NCI-H226 (cell line): Measurements from ENCODE around the gene FXYD7.
"Not testable (repeated sequence)": the region's sequence is repeated elsewhere in the genome, so short reads cannot be mapped to it uniquely, and the experiment has no call there.

Source experiments
- DNase-seq: peaks from one replicate; pipeline ENCODE4 v3.0.0-alpha.2; 2015

The FXYD7 gene, protein sequence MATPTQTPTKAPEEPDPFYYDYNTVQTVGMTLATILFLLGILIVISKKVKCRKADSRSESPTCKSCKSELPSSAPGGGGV

DNA sequence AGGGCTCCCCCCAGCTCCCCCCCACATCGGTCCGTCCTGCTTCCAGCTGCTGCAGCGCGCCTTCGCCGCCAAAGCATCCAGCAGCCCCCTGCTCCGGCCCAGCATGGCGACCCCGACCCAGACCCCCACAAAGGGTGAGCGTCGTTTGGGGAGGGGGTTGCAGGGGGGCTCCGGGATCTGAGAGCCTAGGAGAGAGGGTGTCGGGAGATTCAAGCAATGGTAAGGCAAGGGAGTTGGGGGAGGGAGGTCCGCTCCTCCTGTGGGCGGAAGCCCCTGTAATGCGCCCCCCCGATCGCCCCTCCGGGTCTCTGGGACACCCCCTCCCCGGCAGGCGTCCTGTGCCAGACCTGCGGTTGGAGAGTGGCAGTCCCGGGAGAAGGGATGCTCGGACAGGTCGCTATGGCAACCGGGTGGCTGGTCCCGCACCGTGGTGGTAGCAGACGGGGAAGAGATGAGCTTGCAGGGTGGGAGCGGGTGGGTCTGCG lies at the start of gene FXYD7:
Gene FXYD7, plus strand, starts transcription at position 25 of the 485 bp plus-strand sequence. Its CDS starts 79 bp downstream, at position 104.
- no peak for DNase-seq

DNA sequence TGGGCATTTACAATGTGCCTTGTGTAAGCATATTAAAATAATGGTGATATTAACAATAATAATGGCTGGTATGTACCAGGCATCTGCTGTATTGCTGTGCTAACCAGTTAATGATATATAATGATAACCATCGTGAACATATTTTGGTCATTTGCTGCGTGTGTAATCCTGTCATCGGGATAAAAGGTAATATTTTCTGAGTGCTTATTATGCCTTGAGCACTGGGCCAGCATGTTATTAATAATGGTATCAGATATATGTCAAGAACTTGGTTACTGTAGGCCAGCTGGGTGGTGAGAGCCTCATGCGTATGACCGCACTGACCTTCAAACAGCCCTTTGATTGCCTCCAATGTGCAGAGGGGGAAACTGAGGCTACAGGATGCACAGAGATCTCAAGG lies 49.6 kb upstream of the FXYD7 start:
- no peak for DNase-seq

DNA sequence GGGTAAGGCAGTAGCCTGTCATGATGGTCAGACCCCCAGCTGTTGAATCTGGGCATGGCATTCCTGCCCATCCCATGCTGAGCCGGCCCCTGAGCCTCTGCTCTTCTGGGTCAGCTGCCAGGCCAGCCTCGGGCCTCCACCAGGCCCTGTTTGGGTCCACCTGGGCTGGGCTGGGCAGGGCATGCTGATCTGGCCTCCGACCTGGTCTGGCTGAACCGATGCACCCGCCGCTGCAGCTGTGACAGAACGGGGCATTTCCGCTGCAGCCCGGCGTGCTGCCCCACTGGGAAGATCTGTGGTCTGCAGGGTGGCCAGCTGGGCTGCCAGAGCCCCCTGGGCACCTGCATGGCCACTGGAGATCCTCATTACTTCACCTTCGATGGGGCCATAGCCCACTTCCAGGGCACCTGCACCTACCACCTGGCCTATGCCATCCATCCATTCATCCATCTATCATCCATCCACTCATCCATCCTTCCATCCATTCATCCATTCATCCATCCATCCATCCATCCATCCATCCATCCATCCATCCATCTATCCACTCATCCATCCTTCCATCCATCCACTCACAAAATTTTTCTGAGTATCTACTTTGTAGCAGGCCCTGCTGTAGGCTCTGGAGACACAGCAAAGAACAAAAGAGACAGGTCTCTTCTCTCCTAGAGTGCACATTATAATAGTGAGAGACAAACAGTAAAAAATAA lies 49.0 kb upstream of the FXYD7 start:
- no peak for DNase-seq

DNA sequence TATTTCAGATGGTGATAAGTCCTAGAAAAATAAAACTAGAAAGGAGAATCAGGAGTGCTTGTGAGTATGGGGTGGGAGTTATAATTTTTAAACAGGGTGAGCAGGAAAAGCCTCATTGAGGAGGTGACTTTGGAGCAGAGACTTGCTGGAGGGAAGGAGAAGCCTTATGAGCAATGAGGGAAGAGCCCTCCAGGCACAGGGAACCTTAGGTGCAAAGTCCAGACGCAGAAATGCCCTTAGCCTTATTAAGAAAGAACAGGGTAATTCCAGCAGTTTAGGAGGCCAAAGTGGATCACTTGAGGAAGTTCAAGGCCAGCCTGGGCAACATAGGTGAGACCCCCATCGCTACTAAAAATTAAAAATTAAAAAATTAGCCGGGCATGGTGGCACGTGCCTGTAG lies 48.4 kb upstream of the FXYD7 start:
- no peak for DNase-seq

DNA sequence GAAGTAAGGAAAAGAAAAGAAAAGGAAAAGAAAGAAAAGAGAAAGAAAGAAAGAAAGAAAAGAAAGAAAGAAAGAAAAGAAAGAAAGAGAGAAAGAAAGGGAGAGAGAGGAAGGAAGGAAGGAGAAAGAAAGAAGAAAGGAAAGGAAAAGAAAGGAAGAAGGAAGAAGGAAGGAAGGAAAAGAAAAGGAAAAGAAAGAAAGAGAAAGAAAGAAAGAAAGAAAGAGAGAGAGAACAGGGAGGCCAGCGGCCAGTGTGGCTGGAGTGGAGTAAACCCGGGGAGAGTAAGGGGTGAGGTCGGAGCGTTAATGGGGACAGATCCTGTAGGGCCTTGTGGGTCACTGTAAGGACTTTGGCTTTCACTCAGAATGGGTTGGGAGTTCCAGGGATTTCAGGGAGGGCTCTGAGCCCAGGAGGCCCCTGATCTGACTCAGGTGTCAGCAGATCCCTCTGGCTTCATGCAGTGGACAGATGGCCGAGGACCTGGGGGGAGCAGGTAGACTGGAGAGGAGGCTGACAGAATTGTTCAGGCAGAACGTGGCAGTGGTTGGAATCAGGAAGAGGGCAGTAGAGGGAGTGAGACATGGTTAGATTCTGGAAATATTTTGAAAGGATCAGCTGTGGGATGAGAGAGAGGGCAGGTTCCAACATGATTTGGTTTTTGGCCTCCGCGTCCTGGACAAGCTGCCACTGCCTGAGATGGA lies 47.2 kb upstream of the FXYD7 start:
- DNase-seq: no peak

DNA sequence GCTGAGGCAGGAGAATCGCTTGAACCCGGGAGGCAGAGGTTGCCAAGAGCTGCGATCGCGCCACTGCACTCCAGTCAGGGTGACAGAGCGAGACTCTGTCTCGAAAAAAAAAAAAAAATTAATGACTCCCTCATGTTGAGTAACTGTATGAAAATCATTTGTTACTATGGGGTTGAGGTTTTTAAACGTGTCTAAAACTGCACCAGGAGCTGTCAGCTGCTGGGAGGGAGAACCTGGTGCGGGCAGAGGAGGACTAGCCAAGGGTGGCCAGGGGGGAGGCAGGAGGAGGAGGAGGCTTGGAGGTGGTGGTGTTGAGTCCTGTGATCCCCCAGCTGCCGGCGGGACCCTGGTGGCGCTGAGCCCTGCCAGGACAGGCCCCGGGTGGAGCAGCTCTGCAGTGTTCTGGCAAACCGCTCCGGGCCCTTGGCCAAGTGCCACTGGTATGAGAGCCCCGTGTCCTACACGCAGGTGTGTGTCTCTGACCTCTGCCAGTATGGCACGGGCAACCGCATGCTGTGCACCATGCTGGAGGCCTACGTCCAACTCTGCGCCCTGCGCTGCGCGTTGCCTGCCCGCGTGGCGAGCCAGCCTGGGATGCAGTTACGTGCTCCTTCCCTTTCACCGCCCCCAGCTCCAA lies 44.5 kb upstream of the FXYD7 start:
- DNase-seq: no peak

DNA sequence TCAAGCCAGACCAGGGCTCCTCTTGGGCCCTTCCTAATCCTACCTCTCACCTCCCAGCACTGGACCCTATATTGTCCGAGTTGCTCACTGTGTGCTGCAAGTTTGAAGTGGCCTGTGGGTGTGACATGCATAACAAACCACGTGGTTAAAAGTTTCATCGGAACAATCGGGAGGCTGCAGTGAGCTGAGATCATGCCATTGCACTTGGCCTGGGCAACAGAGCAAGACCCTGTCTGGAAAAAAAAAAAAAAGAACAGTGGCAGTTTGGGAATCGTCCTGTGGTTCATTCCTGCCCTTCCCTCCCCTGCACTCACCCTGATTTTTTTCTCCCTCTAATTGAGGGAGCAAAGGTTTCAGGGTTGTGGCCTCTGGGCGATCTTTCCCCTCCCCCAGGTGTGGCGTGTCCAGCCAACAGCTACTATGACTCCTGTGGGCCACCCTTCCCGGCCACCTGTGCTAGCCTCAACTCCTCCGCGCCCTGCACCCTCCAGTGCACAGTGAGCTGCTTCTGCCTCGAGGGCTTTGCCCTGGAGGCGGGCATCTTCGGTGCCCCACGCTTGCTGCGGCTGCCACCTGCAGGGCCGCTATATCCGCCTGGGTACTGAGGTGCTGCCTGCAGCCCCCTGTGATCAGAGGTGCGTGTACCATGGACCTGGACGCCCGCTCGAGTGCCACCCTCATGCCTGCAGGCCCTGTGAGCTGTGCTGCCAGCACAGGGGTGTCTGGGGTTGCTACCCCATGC lies 43.7 kb upstream of the FXYD7 start:
- DNase-seq: no peak

DNA sequence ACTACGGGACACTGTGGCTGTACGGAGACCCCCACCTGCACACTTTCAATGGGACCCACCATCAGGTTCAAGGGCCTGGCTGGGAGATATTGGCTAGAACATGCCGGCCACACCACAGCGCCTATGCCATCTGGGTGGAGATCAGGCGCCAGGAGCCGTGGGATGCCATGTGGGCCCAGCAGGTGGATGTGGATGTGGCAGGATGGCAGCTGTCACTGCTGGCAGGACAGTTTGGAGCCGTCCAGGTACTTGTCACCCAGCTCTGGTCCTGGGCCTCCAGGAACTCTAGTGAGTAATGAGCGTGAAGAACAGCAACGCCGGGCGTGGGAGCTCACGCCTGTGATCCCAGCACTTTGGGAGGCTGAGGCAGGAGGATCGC lies 43.2 kb upstream of the FXYD7 start:
- DNase-seq: no peak

DNA sequence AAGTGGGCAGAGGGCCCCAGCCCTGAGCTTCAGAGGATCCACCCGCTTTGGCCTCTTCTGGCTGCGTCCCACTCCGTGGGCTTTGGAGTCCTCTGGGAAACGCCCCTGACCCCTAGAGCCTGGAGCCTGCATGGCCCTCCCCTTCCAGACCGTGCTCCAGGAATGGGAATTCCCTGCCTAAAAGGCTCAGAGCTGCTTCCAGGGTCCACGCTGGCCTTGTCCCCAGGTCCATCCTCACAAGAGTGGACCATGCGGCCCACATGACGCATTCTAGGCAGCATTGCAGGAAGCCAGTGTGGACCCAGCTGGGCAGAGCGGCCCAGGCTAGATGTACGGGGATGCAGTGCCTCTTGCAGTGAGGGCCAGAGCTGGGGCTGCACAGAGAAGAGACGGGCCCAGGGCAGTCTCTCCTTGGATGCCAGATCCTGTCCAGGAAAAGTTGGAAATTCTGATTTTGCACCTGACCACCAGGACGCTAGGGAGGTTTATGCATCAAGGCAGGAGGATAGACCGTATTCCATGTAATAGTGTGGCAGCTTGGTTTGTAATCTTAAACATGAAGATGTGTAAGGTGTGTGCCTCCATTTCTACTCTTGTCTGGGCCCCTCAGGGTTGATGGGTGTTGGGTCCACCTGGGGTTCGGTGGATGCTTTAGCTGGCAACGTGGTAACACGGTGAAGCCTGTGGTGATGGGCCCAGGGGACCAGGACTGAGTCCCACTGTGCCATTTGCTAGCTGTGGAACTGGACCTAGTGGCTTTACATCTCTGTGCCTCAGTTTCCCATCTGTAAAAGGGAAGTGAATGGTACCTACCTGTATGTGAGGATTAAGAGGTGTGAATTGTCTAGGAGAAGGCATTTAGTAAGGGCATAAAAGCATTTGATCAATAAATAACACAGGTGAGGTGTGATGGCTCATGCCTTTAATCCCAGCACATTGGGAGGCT lies 42.2 kb upstream of the FXYD7 start:
- DNase-seq: no peak

DNA sequence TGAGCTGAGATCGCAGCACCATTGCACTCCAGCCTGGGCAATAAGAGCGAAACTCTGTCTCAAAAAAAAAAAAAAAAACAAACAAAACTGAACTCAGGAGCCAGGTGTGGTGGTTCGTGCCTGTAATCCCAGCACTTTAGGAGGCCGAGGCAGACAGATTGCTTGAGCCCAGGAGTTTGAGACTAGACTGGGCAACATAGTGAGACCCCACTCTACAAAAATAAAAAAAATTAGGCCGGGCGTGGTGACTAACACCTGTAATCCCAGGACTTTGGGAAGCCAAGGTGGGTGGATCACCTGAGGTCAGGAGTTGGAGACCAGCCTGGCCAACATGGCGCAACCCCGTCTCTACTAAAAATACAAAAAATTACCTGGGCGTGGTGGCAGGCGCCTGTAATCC lies 41.1 kb upstream of the FXYD7 start:
- DNase-seq: not testable (repeated sequence)

DNA sequence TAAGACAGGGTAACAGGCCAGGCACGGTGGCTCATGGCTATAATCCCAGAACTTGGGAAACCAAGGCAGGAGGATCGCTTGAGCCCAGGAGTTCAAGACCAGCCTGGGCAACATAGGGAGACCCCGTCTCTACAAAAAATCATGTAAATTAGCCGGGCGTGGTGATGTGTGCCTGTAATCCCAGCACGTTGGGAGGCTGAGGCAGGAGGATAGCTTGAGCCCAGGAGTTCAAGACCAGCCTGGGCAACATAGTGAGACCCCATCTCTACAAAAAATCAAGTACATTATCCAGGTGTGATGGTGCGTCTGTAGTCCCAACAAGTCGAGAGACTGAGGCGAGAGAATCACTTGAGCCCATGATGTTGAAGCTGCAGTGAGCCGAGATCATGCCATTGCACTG lies 39.4 kb upstream of the FXYD7 start:
- DNase-seq: not testable (repeated sequence)

DNA sequence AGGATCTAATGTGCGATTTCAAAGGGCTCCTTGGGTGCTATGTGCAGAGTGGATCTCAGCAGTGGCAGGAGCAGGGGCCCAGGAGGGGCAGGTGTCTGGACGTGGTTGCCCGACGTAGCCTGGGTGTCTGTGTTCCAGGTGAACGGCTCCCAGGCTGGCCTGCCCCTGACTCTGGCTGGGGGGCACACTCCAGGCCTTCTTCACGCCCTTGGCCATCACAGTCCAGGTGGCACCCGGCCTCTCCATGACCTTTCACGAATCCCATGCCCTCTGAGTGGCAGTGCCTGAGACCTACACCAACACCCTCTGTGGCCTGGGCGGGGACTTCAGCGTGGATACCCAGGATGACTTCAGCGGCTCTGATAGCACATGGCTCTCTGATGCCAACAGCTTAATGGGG lies 38.7 kb upstream of the FXYD7 start:
- no peak for DNase-seq

DNA sequence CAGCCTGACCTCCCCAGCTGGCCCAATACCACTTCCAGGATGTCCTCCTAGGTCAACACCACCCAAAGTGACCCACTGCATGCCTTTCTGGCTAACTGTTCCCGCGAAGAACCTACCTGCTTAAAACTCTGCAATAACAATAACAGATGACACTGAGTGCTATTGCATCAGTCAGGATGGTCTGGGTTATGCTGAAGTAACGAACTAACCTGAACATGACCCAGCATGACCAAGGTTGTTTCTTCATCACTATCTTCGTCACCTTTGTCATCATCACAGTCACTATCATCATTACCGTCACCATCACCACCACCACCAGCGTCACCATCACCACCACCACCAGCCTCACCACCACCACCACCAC lies 38.0 kb upstream of the FXYD7 start:
- DNase-seq: no peak

DNA sequence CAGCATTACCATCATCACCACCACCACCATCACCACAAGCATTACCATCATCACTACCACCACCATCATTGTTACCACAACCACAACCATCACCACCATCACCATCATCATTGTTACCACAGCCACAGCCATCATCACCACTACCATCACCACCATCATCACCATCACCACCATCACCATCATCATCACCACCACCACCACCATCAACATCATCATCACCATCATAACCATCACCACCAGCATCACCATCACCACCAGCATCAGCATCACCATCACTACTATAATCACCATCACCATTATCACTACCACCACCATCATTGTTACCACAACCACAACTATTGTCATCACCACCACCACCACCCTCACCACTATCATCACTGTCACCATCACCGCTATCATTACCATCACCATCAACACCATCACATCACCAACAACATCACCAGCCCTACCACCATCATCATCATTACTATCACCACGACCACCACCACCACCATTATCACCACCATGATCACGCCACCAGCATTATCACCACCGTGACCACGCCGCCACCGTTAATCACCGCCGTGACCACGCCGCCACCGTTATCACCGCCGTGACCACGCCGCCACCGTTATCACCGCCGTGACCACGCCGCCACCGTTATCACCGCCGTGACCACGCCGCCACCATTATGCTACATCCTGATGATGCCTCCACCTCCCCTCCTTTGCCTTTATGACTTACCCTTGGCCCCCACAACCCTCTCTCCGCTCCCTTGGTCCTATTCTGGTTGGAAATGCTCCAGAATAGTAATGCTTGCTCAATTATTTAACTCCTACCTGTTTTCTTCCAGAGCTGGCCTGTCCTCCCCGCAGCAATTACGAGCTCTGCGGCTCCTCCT lies 37.4 kb upstream of the FXYD7 start:
- no peak for DNase-seq

DNA sequence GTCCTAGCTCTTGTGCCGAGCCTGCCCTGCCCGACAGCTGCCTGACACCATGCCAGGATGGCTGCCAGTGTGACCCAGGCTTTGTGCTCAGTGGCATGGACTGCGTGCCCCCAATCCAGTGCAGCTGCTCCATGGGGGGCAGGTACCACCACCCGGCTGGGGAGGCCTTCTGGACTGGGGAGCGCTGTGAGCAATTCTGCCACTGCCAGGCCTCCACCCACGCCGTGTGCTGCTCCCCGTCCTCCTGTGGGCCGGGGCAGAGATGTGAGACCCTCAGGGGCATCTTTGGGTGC lies 36.8 kb upstream of the FXYD7 start:
- DNase-seq: no peak

DNA sequence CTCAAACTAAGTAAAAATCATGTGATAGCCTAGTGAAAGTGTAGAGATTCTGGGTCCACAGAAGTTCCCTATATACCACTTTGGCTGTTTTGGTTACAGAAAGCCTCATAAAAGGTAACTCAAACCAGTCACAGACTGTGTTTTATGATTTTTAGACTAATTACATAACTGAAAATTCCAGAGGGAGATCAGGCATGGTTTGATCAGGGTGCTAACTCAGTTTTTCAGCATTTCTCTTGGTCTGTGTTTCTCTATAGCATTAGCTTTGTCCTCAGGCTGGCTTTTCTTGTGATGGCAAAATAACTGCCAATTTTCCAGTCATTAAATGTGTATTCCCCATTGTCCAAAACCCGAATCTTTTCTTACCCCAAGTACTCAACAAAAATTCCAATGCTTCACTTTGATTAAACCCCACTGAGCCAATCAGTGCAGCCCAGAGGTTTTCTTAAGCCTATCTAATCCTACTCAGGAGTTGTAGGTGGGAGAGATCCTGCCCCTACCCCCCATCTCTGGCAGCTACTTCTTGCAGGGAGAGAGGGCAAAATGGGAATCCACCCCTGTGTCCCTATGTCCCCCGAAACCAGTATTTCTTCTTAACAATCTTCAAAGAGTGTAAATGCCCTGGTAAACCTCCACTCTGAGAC lies 36.0 kb upstream of the FXYD7 start:
- DNase-seq: no peak

DNA sequence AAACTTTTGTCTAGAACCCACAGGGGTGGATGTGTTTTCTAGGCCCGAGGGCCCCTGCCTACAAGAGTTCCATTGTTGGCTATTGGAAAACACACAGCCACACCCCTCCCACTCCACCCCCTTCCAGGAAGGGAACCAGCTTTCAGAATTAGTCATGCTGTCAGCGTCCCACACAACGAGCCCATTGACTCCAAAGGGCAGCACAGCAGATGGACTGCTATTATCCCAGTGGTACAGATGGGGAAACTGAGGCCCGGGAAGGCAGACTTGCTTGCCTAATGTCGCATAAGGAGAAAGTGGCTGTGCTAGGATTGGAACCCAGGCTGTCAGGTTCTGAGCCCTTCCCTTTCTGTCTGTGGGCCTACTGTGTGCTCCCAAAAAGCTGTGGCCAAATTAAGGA lies 35.5 kb upstream of the FXYD7 start:
- peak; percentile 20 for DNase-seq

DNA sequence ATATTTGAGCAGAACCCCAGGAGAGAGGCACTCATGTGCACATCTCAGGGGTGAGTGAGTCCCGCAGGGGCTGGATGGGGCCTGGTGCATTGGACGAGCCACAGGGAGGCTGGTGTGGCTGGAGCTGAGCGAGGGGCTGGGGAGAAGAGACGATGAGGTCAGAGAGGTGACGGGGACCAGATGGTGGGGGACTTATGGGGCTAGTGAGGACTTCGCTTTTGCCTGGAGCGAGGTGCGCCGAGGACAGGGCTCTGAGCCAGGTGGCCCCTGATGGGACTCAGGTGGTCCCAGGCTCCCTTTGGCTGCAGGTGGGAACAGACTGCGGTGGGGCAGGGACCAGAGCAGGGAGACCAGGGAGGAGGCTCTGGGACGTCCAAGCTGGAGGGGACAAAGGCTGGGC lies 34.3 kb upstream of the FXYD7 start:
- DNase-seq: no peak

DNA sequence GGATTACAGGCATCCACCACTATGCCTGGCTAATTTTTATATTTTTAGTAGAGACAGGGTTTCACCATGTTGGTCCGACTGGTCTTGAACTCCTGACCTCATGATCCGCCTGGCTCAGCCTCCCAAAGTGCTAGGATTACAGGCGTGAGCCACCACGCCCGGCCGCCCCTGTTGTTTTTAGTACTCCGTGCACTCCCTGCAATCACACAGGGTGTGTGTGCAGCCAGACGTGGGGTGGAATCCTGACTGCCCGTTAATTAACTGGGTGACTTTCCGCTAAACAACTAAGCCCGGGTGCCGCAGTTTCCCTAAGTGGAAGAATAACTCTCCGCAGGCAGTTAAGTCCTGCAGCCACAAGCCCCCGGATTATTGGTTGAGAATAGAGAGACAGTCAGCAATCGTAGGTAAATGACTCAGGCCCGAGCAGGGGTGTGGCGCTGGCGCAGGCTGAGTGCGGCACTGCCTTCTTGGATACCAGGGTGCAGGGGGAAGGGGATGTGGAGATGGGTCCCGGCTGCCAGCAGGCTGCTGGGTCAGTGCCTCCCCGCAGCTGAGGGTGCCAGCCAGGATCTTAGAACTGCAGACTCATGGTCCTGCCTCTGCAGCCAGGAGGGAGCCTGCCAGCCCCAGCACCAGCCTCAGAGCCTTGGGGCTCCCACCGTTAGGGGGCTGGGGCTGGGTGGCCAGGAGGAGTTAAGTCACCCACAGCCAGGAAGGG lies 33.5 kb upstream of the FXYD7 start:
- peak; percentile 11 for DNase-seq

DNA sequence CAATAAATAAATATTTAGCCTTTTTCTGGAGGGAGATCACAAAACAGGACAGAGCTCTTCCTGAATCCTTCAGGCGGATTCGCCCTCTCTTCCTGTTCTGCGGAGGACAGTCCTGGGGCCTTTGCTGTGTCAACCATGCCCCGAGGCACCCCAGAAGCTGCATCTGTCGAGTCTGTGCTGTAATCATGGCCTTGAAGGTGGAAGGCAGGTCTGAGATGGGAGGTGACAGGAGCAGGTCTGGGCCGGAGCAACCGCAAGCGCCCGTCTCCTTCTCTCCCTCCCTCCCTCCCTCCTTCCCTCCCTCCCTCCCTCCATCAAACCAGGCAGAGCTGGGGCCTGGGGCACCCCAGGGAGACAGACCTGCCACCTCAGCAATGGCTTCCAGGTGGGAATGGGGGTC lies 32.1 kb upstream of the FXYD7 start:
- DNase-seq: no peak
